ENCODE results near the gene CPSF3.

The CPSF3 gene

GRCh38 chr2:9494081-9494480 lies 70.6 kb downstream of the CPSF3 start:
- WGBS (ENCODE audit: extremely low coverage, insufficient coverage, insufficient read length): no CpG with 5 or more reads among the region's 1 CpG
- Histone ChIP-seq H4K8ac (ENCODE audit: low read depth, low read length) (no peak overlapping the region), H3K23ac (ENCODE audit: low read length) (no peak overlapping the region), H3K4ac (ENCODE audit: low read depth, low read length) (no peak overlapping the region), H3K27me3 (ENCODE audit: insufficient read depth, low read length) (no peaks in the 10 kb centered on the region), H2BK12ac (ENCODE audit: low read length) (no peak overlapping the region), H2BK120ac (ENCODE audit: insufficient read depth, low read length, poor library complexity) (no peak overlapping the region), H2BK5ac (ENCODE audit: low read depth, low read length, poor library complexity) (no peak overlapping the region), H2AFZ (ENCODE audit: insufficient read depth, low read length, poor library complexity) (no peak overlapping the region), H3K9ac (ENCODE audit: low read length) (no peak overlapping the region), H3K79me2 (ENCODE audit: control insufficient read depth, insufficient read depth, low read length, poor library complexity) (no peaks in the 10 kb centered on the region), H2AK5ac (ENCODE audit: low read length) (no peak overlapping the region), H3K4me1 (ENCODE audit: control insufficient read depth in 1 of 2, insufficient read depth in 2 of 2, low read length in 2 of 2) (no peaks in the 10 kb centered on the region), H3K4me3 (ENCODE audit: low read depth, low read length) (no peak overlapping the region), H3K79me1 (ENCODE audit: low read length) (no peaks in the 10 kb centered on the region), H4K12ac (ENCODE audit: low read depth, low read length) (no peak overlapping the region), H3K14ac (ENCODE audit: low read length) (no peak overlapping the region), H3K18ac (ENCODE audit: low read length) (no peak overlapping the region), H3K9me3 (ENCODE audit: insufficient read depth, low read depth, low read length) (no peaks in the 10 kb centered on the region), H3K27ac (ENCODE audit: low read depth, low read length) (no peak overlapping the region), H3K36me3 (ENCODE audit: control insufficient read depth in 1 of 2, insufficient read depth in 2 of 2, low read length in 2 of 2) (peaks cover 36 to 46% of the 10 kb centered on the region in 2 experiments), H3K4me2 (ENCODE audit: low read length) (no peak overlapping the region), H4K91ac (ENCODE audit: low read depth, low read length) (no peak overlapping the region)
- DNase-seq: no peak

GRCh38 chr2:9497017-9497416 lies 73.6 kb downstream of the CPSF3 start:
- peaks cover 0 to 1% of the 10 kb centered on the region in 2 experiments for H3K4me1 ChIP-seq (ENCODE audit: control insufficient read depth in 1 of 2, insufficient read depth in 2 of 2, low read length in 2 of 2)
- peaks cover 25 to 27% of the 10 kb centered on the region in 2 experiments for H3K36me3 ChIP-seq (ENCODE audit: control insufficient read depth in 1 of 2, insufficient read depth in 2 of 2, low read length in 2 of 2)
- H4K12ac ChIP-seq (ENCODE audit: low read depth, low read length): no peak overlapping the region
- no peak overlapping the region for H3K4me3 ChIP-seq (ENCODE audit: low read depth, low read length)
- no peak overlapping the region for H3K4me2 ChIP-seq (ENCODE audit: low read length)
- H3K27ac ChIP-seq (ENCODE audit: low read depth, low read length): no peak overlapping the region
- no peak overlapping the region for H2BK12ac ChIP-seq (ENCODE audit: low read length)
- H2AFZ ChIP-seq (ENCODE audit: insufficient read depth, low read length, poor library complexity): no peak overlapping the region
- no peak overlapping the region for H2AK5ac ChIP-seq (ENCODE audit: low read length)
- no peak overlapping the region for H3K9ac ChIP-seq (ENCODE audit: low read length)
- WGBS (ENCODE audit: extremely low coverage, insufficient coverage, insufficient read length): no CpG with 5 or more reads among the region's 4 CpGs
- H3K9me3 ChIP-seq (ENCODE audit: insufficient read depth, low read depth, low read length): no peaks in the 10 kb centered on the region
- no peaks in the 10 kb centered on the region for H3K27me3 ChIP-seq (ENCODE audit: insufficient read depth, low read length)
- H3K79me1 ChIP-seq (ENCODE audit: low read length): no peaks in the 10 kb centered on the region
- no peaks in the 10 kb centered on the region for H3K79me2 ChIP-seq (ENCODE audit: control insufficient read depth, insufficient read depth, low read length, poor library complexity)
- H3K18ac ChIP-seq (ENCODE audit: low read length): no peak overlapping the region
- H2BK5ac ChIP-seq (ENCODE audit: low read depth, low read length, poor library complexity): no peak overlapping the region
- no peak overlapping the region for H3K4ac ChIP-seq (ENCODE audit: low read depth, low read length)
- no peak overlapping the region for H2BK120ac ChIP-seq (ENCODE audit: insufficient read depth, low read length, poor library complexity)
- no peak overlapping the region for H3K23ac ChIP-seq (ENCODE audit: low read length)
- no peak overlapping the region for H4K8ac ChIP-seq (ENCODE audit: low read depth, low read length)
- no peak overlapping the region for H4K91ac ChIP-seq (ENCODE audit: low read depth, low read length)
- peak in 1 of 2 donors; percentile 27 for DNase-seq
- no peak overlapping the region for H3K14ac ChIP-seq (ENCODE audit: low read length)

GRCh38 chr2:9498210-9498609 lies 74.8 kb downstream of the CPSF3 start:
- Histone ChIP-seq H3K27me3 (ENCODE audit: insufficient read depth, low read length) (no peaks in the 10 kb centered on the region), H3K4ac (ENCODE audit: low read depth, low read length) (no peak overlapping the region), H3K18ac (ENCODE audit: low read length) (no peak overlapping the region), H3K79me2 (ENCODE audit: control insufficient read depth, insufficient read depth, low read length, poor library complexity) (no peaks in the 10 kb centered on the region), H2BK12ac (ENCODE audit: low read length) (no peak overlapping the region), H2AK5ac (ENCODE audit: low read length) (no peak overlapping the region), H3K23ac (ENCODE audit: low read length) (no peak overlapping the region), H3K36me3 (ENCODE audit: control insufficient read depth in 1 of 2, insufficient read depth in 2 of 2, low read length in 2 of 2) (peaks cover 23 to 25% of the 10 kb centered on the region in 2 experiments), H3K27ac (ENCODE audit: low read depth, low read length) (no peak overlapping the region), H2AFZ (ENCODE audit: insufficient read depth, low read length, poor library complexity) (no peak overlapping the region), H3K4me2 (ENCODE audit: low read length) (no peak overlapping the region), H3K79me1 (ENCODE audit: low read length) (no peaks in the 10 kb centered on the region), H4K8ac (ENCODE audit: low read depth, low read length) (no peak overlapping the region), H3K4me3 (ENCODE audit: low read depth, low read length) (no peak overlapping the region), H2BK120ac (ENCODE audit: insufficient read depth, low read length, poor library complexity) (no peak overlapping the region), H4K91ac (ENCODE audit: low read depth, low read length) (no peak overlapping the region), H3K14ac (ENCODE audit: low read length) (no peak overlapping the region), H4K12ac (ENCODE audit: low read depth, low read length) (no peak overlapping the region), H2BK5ac (ENCODE audit: low read depth, low read length, poor library complexity) (no peak overlapping the region), H3K4me1 (ENCODE audit: control insufficient read depth in 1 of 2, insufficient read depth in 2 of 2, low read length in 2 of 2) (peaks cover 0 to 5% of the 10 kb centered on the region in 2 experiments), H3K9ac (ENCODE audit: low read length) (no peak overlapping the region), H3K9me3 (ENCODE audit: insufficient read depth, low read depth, low read length) (no peaks in the 10 kb centered on the region)
- no CpG with 5 or more reads among the region's 1 CpG for WGBS (ENCODE audit: extremely low coverage, insufficient coverage, insufficient read length)
- DNase-seq: no peak

- no peak for DNase-seq
- Histone ChIP-seq H2AK5ac (ENCODE audit: low read length) (no peak overlapping the region), H4K8ac (ENCODE audit: low read depth, low read length) (no peak overlapping the region), H3K4me1 (ENCODE audit: control insufficient read depth in 1 of 2, insufficient read depth in 2 of 2, low read length in 2 of 2) (no peaks in the 10 kb centered on the region), H3K18ac (ENCODE audit: low read length) (no peak overlapping the region), H4K91ac (ENCODE audit: low read depth, low read length) (no peak overlapping the region), H3K9ac (ENCODE audit: low read length) (no peak overlapping the region), H3K4me3 (ENCODE audit: low read depth, low read length) (no peak overlapping the region), H3K4ac (ENCODE audit: low read depth, low read length) (no peak overlapping the region), H3K36me3 (ENCODE audit: control insufficient read depth in 1 of 2, insufficient read depth in 2 of 2, low read length in 2 of 2) (peaks cover 22 to 26% of the 10 kb centered on the region in 2 experiments), H3K4me2 (ENCODE audit: low read length) (no peak overlapping the region), H3K79me2 (ENCODE audit: control insufficient read depth, insufficient read depth, low read length, poor library complexity) (no peaks in the 10 kb centered on the region), H2AFZ (ENCODE audit: insufficient read depth, low read length, poor library complexity) (no peak overlapping the region), H4K12ac (ENCODE audit: low read depth, low read length) (no peak overlapping the region), H3K23ac (ENCODE audit: low read length) (no peak overlapping the region), H2BK120ac (ENCODE audit: insufficient read depth, low read length, poor library complexity) (no peak overlapping the region), H3K27ac (ENCODE audit: low read depth, low read length) (no peak overlapping the region), H2BK12ac (ENCODE audit: low read length) (no peak overlapping the region), H3K14ac (ENCODE audit: low read length) (no peak overlapping the region), H3K9me3 (ENCODE audit: insufficient read depth, low read depth, low read length) (no peaks in the 10 kb centered on the region), H3K79me1 (ENCODE audit: low read length) (no peaks in the 10 kb centered on the region), H2BK5ac (ENCODE audit: low read depth, low read length, poor library complexity) (no peak overlapping the region), H3K27me3 (ENCODE audit: insufficient read depth, low read length) (no peaks in the 10 kb centered on the region)
- no CpG with 5 or more reads among the region's 1 CpG for WGBS (ENCODE audit: extremely low coverage, insufficient coverage, insufficient read length)
Observed at GRCh38 chr2:9508931-9509330, 85.5 kb downstream of the CPSF3 start.

All from trophoblast cell (in vitro differentiated cells and primary cell).